Duodenal mucosa (tissue), 2 donors: Measurements from ENCODE around the gene IPO4.
A peak's percentile ranks its signal among the peaks of the same experiment; 100 is the strongest.

ENCODE experiments used
- H3K27ac ChIP-seq: one replicate; pipeline ENCODE4 v1.7.0; 2013; ENCODE audit warnings: low read depth, low read length
- H3K27me3 ChIP-seq, 2 donors: one replicate each; pipeline ENCODE4 v1.7.0; 2013; ENCODE audit warnings: low read length in 2 of 2, control low read depth in 1 of 2; ENCODE audit not compliant: insufficient read depth in 2 of 2, control insufficient read depth in 1 of 2
- H3K36me3 ChIP-seq, 2 donors: one replicate each; pipeline ENCODE4 v1.7.0; 2013; ENCODE audit warnings: low read length in 2 of 2, control low read depth in 1 of 2; ENCODE audit not compliant: insufficient read depth in 2 of 2, control insufficient read depth in 1 of 2
- H3K4me1 ChIP-seq, 2 donors: one replicate each; pipeline ENCODE4 v1.7.0; 2013; ENCODE audit warnings: low read length in 2 of 2, control low read depth in 1 of 2; ENCODE audit not compliant: insufficient read depth in 2 of 2, control insufficient read depth in 1 of 2
- H3K4me3 ChIP-seq, 2 donors: one replicate each; pipeline ENCODE4 v1.7.0; 2013; ENCODE audit warnings: low read length in 2 of 2, low read depth in 1 of 2
- H3K9ac ChIP-seq, 2 donors: one replicate each; pipeline ENCODE4 v1.7.0; 2013; ENCODE audit warnings: low read length in 2 of 2, low read depth in 1 of 2
- H3K9me3 ChIP-seq, 2 donors: one replicate each; pipeline ENCODE4 v1.7.0; 2013; ENCODE audit warnings: low read length in 2 of 2, control low read depth in 1 of 2; ENCODE audit not compliant: control insufficient read depth in 1 of 2

Gene IPO4

DNA sequence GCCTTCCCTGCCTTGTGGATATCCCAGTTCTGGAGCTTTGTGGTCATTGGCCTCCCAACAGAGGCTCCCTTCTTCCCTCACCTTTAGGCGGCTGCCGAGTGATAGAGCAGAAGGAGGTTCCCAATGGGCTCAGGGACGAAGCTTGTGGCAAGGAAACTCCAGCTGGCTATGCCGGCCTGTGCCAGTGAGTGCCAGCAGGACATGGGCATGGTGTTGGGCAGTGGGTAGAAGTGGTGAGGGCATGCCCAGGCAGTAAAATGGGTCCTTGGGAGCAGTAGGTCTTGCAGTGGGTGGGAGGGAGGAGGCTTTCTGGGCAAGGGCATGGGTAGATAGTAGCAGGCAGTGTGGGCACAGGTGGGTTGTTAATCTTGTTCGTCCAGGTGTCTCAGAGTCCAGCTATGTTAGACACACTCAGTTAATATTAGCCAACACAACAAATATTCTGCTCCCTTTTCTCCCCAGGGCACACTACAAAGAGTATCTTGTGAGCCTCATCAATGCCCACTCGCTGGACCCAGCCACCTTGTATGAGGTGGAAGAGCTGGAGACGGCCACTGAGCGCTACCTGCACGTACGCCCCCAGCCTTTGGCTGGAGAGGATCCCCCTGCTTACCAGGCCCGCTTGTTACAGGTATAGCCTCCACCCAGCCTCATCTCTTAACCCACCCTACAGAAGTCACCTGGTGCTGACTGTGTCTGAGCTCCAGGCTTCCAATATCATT lies 28.7 kb downstream of the IPO4 start:
- Histone ChIP-seq H3K27me3 (no peaks in the 10 kb centered on the region), H3K9ac (peak overlapping the region in 1 of 2 donors; percentile 39), H3K9me3 (no peaks in the 10 kb centered on the region), H3K27ac (no peak overlapping the region), H3K36me3 (peaks cover 57 to 70% of the 10 kb centered on the region in 2 donors), H3K4me1 (peaks cover 24 to 34% of the 10 kb centered on the region in 2 donors), H3K4me3 (no peak overlapping the region)

DNA sequence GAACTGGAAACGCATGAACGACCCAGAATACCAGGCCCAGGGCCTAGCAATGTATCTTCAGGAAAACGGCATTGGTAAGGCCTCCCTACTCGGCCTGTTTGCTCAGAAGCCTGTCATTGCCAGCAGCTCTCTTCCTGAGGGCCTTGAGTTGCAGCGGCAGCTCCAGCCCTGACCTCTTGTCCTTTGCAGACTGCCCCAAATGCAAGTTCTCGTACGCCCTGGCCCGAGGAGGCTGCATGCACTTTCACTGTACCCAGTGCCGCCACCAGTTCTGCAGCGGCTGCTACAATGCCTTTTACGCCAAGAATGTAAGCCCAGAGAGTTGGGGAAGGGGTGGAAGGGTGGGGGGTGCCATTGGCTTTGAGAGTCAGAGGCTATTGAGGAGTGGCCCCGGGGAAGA lies 31.3 kb downstream of the IPO4 start:
- Histone ChIP-seq H3K36me3 (peaks cover 40 to 60% of the 10 kb centered on the region in 2 donors), H3K27ac (no peak overlapping the region), H3K27me3 (no peaks in the 10 kb centered on the region), H3K4me1 (peaks cover 14 to 15% of the 10 kb centered on the region in 2 donors), H3K4me3 (no peak overlapping the region), H3K9ac (no peak overlapping the region), H3K9me3 (no peaks in the 10 kb centered on the region)

DNA sequence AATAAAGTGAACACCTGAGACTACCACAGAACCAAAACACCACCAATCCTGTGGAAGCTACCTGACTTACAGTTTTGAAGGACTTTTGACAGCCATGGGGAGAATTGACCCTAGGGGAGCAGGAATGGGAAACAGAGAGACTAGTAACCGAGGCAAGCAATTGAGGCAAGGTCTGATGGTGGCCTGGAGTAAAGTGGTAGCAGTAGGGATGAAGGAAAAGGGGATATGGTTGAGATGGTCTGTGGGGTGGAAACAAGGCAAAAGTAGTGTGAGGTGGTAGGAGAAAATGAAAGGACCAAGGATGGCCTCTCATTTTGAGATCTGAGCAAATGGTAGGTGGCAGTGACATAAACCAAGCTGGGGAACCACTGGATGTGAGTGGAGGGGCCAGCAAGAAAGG lies 31.8 kb downstream of the IPO4 start:
- peaks cover 43 to 64% of the 10 kb centered on the region in 2 donors for H3K36me3 ChIP-seq
- no peak overlapping the region for H3K9ac ChIP-seq
- H3K27ac ChIP-seq, result no peak overlapping the region
- H3K4me1 ChIP-seq, result peaks cover 9 to 10% of the 10 kb centered on the region in 2 donors
- H3K27me3 ChIP-seq, result no peaks in the 10 kb centered on the region
- no peak overlapping the region for H3K4me3 ChIP-seq
- no peaks in the 10 kb centered on the region for H3K9me3 ChIP-seq

DNA sequence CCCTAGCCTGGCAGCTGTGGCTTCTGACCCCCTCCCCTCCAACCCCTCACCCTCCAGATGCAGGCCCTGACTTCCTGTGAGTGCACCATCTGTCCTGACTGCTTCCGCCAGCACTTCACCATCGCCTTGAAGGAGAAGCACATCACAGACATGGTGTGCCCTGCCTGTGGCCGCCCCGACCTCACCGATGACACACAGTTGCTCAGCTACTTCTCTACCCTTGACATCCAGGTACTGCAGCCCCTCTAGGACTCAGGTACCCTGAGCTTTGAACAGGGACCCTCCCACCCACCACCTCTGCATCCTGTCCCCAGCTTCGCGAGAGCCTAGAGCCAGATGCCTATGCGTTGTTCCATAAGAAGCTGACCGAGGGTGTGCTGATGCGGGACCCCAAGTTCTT lies 33.5 kb downstream of the IPO4 start:
- H3K9me3 ChIP-seq, result no peaks in the 10 kb centered on the region
- H3K27ac ChIP-seq, result no peak overlapping the region
- H3K4me1 ChIP-seq, result no peaks in the 10 kb centered on the region
- H3K27me3 ChIP-seq, result no peaks in the 10 kb centered on the region
- no peak overlapping the region for H3K4me3 ChIP-seq
- H3K9ac ChIP-seq, result no peak overlapping the region
- H3K36me3 ChIP-seq, result peaks cover 51 to 76% of the 10 kb centered on the region in 2 donors

DNA sequence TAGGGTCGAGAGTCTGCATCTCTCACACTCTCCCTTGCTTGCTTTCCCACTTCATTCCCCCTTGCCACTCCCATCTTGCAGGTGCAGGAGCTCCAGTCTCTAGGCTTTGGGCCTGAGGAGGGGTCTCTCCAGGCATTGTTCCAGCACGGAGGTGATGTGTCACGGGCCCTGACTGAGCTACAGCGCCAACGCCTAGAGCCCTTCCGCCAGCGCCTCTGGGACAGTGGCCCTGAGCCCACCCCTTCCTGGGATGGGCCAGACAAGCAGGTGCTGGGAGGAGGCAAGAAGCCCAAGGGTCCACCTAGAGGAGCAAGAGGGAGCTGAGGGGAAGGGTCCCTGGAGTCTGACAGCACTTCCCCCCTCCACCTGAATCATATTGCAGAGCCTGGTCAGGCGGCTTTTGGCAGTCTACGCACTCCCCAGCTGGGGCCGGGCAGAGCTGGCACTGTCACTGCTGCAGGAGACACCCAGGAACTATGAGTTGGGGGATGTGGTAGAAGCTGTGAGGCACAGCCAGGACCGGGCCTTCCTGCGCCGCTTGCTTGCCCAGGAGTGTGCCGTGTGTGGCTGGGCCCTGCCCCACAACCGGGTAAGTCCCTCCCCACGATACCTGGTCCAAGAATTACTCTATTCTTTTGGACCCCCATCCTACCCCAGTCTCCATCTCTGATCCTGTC lies 37.1 kb downstream of the IPO4 start:
- Histone ChIP-seq H3K4me1 (peaks cover 11 to 12% of the 10 kb centered on the region in 2 donors), H3K36me3 (peaks cover 40 to 62% of the 10 kb centered on the region in 2 donors), H3K4me3 (no peak overlapping the region), H3K9ac (no peak overlapping the region), H3K27me3 (no peaks in the 10 kb centered on the region), H3K27ac (no peak overlapping the region), H3K9me3 (no peaks in the 10 kb centered on the region)

DNA sequence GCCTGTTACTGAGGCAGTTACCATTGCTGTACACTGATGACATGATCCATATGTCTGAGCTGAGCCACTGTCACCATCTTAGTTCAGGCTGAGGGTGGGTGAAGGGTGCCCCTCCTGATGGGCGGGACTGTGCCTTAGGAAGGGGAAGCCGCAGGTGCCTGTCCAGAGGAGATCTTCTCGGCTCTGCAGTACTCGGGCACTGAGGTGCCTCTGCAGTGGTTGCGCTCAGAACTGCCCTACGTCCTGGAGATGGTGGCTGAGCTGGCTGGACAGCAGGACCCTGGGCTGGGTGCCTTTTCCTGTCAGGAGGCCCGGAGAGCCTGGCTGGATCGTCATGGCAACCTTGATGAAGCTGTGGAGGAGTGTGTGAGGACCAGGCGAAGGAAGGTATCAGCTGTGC lies 37.6 kb downstream of the IPO4 start:
- no peak overlapping the region for H3K9ac ChIP-seq
- no peaks in the 10 kb centered on the region for H3K9me3 ChIP-seq
- no peaks in the 10 kb centered on the region for H3K27me3 ChIP-seq
- peaks cover 11 to 12% of the 10 kb centered on the region in 2 donors for H3K4me1 ChIP-seq
- peaks cover 39 to 56% of the 10 kb centered on the region in 2 donors for H3K36me3 ChIP-seq
- no peak overlapping the region for H3K4me3 ChIP-seq
- no peak overlapping the region for H3K27ac ChIP-seq

DNA sequence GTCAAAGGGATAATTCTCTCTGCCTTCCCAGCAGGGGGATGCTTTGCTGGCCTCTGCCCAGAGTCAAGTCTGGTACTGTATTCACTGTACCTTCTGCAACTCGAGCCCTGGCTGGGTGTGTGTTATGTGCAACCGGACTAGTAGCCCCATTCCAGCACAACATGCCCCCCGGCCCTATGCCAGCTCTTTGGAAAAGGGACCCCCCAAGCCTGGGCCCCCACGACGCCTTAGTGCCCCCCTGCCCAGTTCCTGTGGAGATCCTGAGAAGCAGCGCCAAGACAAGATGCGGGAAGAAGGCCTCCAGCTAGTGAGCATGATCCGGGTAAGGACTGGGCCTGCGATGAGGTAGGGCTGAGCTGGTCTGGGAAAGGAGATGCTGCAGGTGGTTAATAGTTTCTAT lies 38.0 kb downstream of the IPO4 start:
- Histone ChIP-seq H3K4me3 (no peak overlapping the region), H3K36me3 (peaks cover 35 to 52% of the 10 kb centered on the region in 2 donors), H3K9ac (no peak overlapping the region), H3K27ac (no peak overlapping the region), H3K9me3 (no peaks in the 10 kb centered on the region), H3K4me1 (peaks cover 15 to 16% of the 10 kb centered on the region in 2 donors), H3K27me3 (no peaks in the 10 kb centered on the region)

DNA sequence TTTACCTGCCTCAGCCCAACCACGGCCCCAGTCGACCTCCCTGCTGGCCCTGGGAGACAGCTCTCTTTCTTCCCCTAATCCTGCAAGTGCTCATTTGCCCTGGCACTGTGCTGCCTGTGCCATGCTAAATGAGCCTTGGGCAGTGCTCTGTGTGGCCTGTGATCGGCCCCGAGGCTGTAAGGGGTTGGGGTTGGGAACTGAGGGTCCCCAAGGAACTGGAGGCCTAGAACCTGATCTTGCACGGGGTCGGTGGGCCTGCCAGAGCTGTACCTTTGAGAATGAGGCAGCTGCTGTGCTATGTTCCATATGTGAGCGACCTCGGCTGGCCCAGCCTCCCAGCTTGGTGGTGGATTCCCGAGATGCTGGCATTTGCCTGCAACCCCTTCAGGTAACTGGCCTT lies 38.6 kb downstream of the IPO4 start:
- Histone ChIP-seq H3K9ac (peak overlapping the region in 1 of 2 donors; percentile 16), H3K9me3 (no peaks in the 10 kb centered on the region), H3K27ac (no peak overlapping the region), H3K4me3 (no peak overlapping the region), H3K4me1 (peaks cover 20 to 21% of the 10 kb centered on the region in 2 donors), H3K36me3 (peaks cover 30 to 47% of the 10 kb centered on the region in 2 donors), H3K27me3 (no peaks in the 10 kb centered on the region)

DNA sequence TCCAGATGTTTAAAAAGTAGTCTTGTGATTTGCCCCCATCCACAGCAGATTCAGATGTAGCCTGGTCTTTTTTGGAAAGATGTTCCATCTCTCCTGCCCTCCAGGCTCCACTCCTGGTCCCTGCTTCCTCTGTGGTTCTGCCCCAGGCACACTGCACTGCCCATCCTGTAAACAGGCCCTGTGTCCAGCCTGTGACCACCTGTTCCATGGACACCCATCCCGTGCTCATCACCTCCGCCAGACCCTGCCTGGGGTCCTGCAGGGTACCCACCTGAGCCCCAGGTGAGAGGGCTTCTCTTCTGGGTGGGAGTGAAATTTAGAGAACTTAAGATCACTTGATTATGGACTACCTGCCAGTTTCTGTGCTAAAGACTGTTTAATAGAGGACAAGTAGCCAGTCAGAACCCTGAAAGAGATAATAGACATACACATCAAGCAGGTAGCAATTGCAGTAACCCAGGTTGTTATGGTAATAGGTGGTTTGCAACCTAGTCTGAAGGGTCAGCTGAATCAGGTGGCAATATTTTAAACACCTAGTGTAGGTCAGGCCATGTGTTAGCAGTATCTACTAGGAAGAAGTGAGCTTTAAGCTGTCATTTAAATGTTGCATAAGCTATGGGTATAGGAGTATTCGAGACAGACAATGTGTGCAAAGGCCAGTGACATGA lies 39.2 kb downstream of the IPO4 start:
- Histone ChIP-seq H3K36me3 (peaks cover 31 to 47% of the 10 kb centered on the region in 2 donors), H3K4me1 (peaks cover 26 to 28% of the 10 kb centered on the region in 2 donors), H3K9me3 (no peaks in the 10 kb centered on the region), H3K27me3 (no peaks in the 10 kb centered on the region), H3K4me3 (no peak overlapping the region), H3K9ac (peak overlapping the region in 1 of 2 donors; percentile 16), H3K27ac (no peak overlapping the region)
